Measurements from ENCODE around the gene SHC3. TPM values are rescaled to one million over a fixed set of nuclear protein-coding genes. Genes with fewer than 3 reads are reported as not detected.

SHC3 gene
- total RNA-seq, 4 donors from 2014 or later, result 2.3 to 4.9 (median 4.8) TPM

DNA sequence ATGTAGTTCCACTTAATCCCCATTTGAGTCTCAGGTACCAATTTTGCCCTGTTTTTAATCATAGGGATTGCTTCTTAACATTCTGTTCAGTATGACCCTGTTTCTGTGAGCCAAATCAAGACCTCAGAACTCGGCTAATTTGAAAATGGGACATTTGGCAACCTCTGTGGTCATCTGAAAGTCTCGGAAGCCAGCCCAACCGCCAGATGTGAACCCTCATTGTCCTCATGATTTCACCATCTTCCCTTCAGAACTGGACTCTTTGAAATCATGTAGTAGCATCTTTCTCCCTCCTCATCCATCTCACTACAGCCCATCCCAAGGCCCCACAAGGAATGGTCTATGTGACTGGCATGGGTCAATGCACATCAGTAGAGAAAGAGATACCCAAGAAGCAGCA lies 98.4 kb downstream of the SHC3 start:
- WGBS, 2 donors (ENCODE audit: low coverage in 1 of 2), result 41% methylated on average over 3 of the region's 3 CpGs; no CpG with 5 or more reads in 1 of the 2 donors
- Histone ChIP-seq H3K4me3 (no peak overlapping the region), H3K36me3 (no peaks in the 10 kb centered on the region), H3K4me1 (peaks cover 0 to 8% (median 0%) of the 10 kb centered on the region in 3 donors), H3K27ac (peak overlapping the region in 3 of 4 donors; percentile 20 to 52 (median 39)), H3K9me3 (no peaks in the 10 kb centered on the region), H3K27me3 (peaks cover 23% of the 10 kb centered on the region)
- peak; percentile 69 for ATAC-seq
- TF ChIP-seq POLR2AphosphoS5 (IDR thresholded peaks at IDR 0.05) (peak; percentile 66), POLR2A (IDR thresholded peaks at IDR 0.05) (no peak)

DNA sequence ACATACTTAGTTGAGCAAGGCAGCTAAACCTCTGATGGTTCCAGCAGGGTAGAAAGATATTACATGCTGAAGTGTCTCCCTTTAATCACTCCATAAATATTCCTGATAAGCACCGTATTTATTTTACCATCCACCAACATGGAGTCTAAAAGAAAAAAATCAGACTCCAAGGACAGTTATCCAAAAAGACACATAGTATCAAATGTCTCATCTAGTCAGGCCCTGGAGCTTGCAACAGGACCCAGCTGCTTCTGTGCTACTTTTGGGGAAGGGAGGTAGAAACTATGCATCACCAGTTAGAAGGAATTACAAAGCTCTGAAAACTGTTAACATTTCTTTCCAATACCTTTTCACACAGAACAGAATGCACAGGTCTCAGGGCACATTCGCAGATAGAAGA lies 99.2 kb downstream of the SHC3 start:
- H3K4me1 ChIP-seq, result peaks cover 0 to 8% (median 0%) of the 10 kb centered on the region in 3 donors
- no peak for ATAC-seq
- no peak for TF ChIP-seq EP300 (IDR thresholded peaks at IDR 0.05)
- TF ChIP-seq, protein P1, sequence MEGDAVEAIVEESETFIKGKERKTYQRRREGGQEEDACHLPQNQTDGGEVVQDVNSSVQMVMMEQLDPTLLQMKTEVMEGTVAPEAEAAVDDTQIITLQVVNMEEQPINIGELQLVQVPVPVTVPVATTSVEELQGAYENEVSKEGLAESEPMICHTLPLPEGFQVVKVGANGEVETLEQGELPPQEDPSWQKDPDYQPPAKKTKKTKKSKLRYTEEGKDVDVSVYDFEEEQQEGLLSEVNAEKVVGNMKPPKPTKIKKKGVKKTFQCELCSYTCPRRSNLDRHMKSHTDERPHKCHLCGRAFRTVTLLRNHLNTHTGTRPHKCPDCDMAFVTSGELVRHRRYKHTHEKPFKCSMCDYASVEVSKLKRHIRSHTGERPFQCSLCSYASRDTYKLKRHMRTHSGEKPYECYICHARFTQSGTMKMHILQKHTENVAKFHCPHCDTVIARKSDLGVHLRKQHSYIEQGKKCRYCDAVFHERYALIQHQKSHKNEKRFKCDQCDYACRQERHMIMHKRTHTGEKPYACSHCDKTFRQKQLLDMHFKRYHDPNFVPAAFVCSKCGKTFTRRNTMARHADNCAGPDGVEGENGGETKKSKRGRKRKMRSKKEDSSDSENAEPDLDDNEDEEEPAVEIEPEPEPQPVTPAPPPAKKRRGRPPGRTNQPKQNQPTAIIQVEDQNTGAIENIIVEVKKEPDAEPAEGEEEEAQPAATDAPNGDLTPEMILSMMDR (IDR thresholded peaks at IDR 0.05), result no peak
- no peak for TF ChIP-seq POLR2A (IDR thresholded peaks at IDR 0.05)
- TF ChIP-seq POLR2AphosphoS5 (IDR thresholded peaks at IDR 0.05), result no peak
- H3K27me3 ChIP-seq, result peaks cover 23% of the 10 kb centered on the region
- H3K27ac ChIP-seq, result peak overlapping the region in 3 of 4 donors; percentile 20 to 52 (median 39)
- no peaks in the 10 kb centered on the region for H3K9me3 ChIP-seq
- no peak overlapping the region for H3K4me3 ChIP-seq
- no peaks in the 10 kb centered on the region for H3K36me3 ChIP-seq
- WGBS, 2 donors (ENCODE audit: low coverage in 1 of 2), result 33 to 64% methylated on average over 2 of the region's 2 CpGs

DNA sequence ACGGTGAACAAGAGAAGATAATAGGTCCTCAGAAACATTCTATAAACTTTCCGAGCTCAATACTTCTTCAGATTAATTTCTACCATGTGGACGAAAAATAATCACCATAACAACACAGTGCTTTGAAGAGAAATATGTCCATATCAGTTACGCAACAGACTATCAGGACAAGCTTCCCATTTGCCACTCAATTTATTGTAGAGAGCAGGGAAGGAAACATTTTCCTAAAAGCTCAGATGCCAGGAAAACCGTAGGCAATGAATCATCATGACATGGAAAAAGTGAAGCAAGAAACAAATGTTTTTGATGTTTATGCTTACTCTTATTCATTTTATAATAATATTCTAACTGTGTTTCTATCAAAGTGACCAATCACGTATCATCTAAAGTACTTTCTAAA lies 99.8 kb downstream of the SHC3 start:
- peak; percentile 71 for ATAC-seq
- H3K27ac ChIP-seq, result peak overlapping the region in 3 of 4 donors; percentile 39 to 52 (median 41)
- H3K36me3 ChIP-seq, result no peaks in the 10 kb centered on the region
- H3K4me3 ChIP-seq, result no peak overlapping the region
- TF ChIP-seq, protein P1 (IDR thresholded peaks at IDR 0.05), result no peak
- TF ChIP-seq POLR2A (IDR thresholded peaks at IDR 0.05) (no peak), POLR2AphosphoS5 (IDR thresholded peaks at IDR 0.05) (peak; percentile 67)
- no peaks in the 10 kb centered on the region for H3K9me3 ChIP-seq
- H3K27me3 ChIP-seq, result peaks cover 23% of the 10 kb centered on the region
- WGBS, 2 donors (ENCODE audit: low coverage in 1 of 2), result 37 to 52% methylated on average over 5 to 6 of the region's 6 CpGs
- peaks cover 0 to 8% (median 0%) of the 10 kb centered on the region in 3 donors for H3K4me1 ChIP-seq

DNA sequence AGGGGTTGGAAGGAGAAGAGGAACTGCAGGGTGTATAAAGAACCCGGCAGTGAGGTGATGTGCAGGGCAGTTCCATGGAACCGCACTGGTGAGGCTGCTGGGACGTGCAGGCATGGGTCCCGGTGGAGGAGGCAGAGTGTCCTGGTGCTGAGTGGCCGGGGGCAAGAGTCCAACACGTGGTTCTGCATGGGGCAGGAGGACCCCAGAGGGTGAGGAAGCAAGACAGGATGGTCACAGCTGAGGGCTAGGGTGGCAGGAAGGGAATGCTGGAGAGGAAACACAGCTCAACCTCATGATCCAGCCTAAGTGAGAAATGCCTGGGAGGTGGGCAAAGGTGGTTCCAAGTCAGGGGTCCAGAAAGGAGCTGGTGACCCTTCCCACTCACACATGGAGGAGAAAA lies 100.2 kb downstream of the SHC3 start:
- no peaks in the 10 kb centered on the region for H3K36me3 ChIP-seq
- H3K27me3 ChIP-seq, result peaks cover 20% of the 10 kb centered on the region
- WGBS, 2 donors (ENCODE audit: low coverage in 1 of 2), result 76 to 98% methylated on average over 5 of the region's 6 CpGs
- peaks cover 0 to 8% (median 0%) of the 10 kb centered on the region in 3 donors for H3K4me1 ChIP-seq
- ATAC-seq, result no peak
- H3K9me3 ChIP-seq, result no peaks in the 10 kb centered on the region
- H3K4me3 ChIP-seq, result no peak overlapping the region
- TF ChIP-seq POLR2A (IDR thresholded peaks at IDR 0.05), result no peak
- TF ChIP-seq, protein P1 (IDR thresholded peaks at IDR 0.05), result no peak
- no peak for TF ChIP-seq POLR2AphosphoS5 (IDR thresholded peaks at IDR 0.05)
- no peak for TF ChIP-seq EP300 (IDR thresholded peaks at IDR 0.05)
- peak overlapping the region in 2 of 4 donors; percentile 5 to 41 for H3K27ac ChIP-seq

DNA sequence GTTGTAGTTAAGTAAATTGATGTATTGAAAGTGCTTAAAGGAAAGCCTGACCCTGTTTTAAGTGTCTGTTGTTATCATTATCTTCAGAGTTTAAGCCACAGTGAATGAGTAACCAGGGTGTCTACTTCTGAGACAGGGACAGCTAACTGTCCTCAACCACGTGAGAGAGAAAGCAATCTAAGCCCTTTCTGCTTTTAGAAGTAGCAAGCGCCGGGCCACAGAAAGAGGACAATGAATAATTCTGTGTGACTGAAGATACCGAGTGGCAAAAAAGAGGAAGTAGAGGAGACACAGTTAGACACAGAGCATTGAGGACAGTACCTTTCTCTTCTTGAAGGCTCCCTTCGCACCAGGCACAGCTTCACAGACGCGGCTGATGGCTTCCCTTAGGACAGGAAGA lies 101.1 kb downstream of the SHC3 start:
- TF ChIP-seq POLR2A (IDR thresholded peaks at IDR 0.05), result no peak
- TF ChIP-seq, protein P1 (IDR thresholded peaks at IDR 0.05), result no peak
- no peak for TF ChIP-seq EP300 (IDR thresholded peaks at IDR 0.05)
- no peak for TF ChIP-seq POLR2AphosphoS5 (IDR thresholded peaks at IDR 0.05)
- no peak for ATAC-seq
- H3K27ac ChIP-seq, result no peak overlapping the region
- no peak overlapping the region for H3K4me3 ChIP-seq
- H3K27me3 ChIP-seq, result peaks cover 11% of the 10 kb centered on the region
- H3K36me3 ChIP-seq, result no peaks in the 10 kb centered on the region
- peaks cover 0 to 8% (median 0%) of the 10 kb centered on the region in 3 donors for H3K4me1 ChIP-seq
- 69 to 80% methylated on average over 5 to 7 of the region's 7 CpGs for WGBS, 2 donors (ENCODE audit: low coverage in 1 of 2)
- H3K9me3 ChIP-seq, result no peaks in the 10 kb centered on the region

Data from gastroesophageal sphincter (tissue), 4 donors.